Neural progenitor cell (in vitro differentiated cells): Measurements from ENCODE around the gene LINGO1. TPM values are rescaled to one million over a fixed set of nuclear protein-coding genes. Genes with fewer than 3 reads are reported as not detected.

Experiments used
- DNase-seq: peaks from one replicate; pipeline ENCODE4 v3.0.0-alpha.2; 2016; ENCODE audit warnings: low spot score
- H2AFZ ChIP-seq: fragments of 200-600 bp; sonication (generic); replicated peaks from 2 replicates; pipeline ENCODE4 v1.6.1; 2016; ENCODE audit warnings: antibody characterized with exemption
- H3F3A ChIP-seq: fragments of 200-600 bp; sonication (generic); 2 replicates; pipeline ENCODE4 v1.6.1; 2016; ENCODE audit warnings: antibody characterized with exemption, low read depth
- H3K27ac ChIP-seq: fragments of 200-600 bp; sonication (generic); 2 replicates; pipeline ENCODE4 v1.5.1; 2016; ENCODE audit warnings: mild to moderate bottlenecking
- H3K27me3 ChIP-seq: fragments of 200-600 bp; sonication (generic); 2 replicates; pipeline ENCODE4 v1.6.1; 2016; ENCODE audit warnings: mild to moderate bottlenecking, moderate library complexity
- H3K36me3 ChIP-seq: fragments of 200-600 bp; sonication (generic); 2 replicates; pipeline ENCODE4 v1.5.1; 2016
- H3K4me1 ChIP-seq: fragments of 200-600 bp; sonication (generic); 2 replicates; pipeline ENCODE4 v1.6.1; 2016; ENCODE audit warnings: mixed run types
- H3K4me2 ChIP-seq: fragments of 200-600 bp; sonication (generic); 2 replicates; pipeline ENCODE4 v1.6.1; 2016
- H3K4me3 ChIP-seq: fragments of 200-600 bp; sonication (generic); 2 replicates; pipeline ENCODE4 v1.5.1; 2016
- H3K79me2 ChIP-seq: fragments of 200-600 bp; sonication (generic); 2 replicates; pipeline ENCODE4 v1.6.1; 2016; ENCODE audit warnings: low read depth
- H3K9ac ChIP-seq: fragments of 200-600 bp; sonication (generic); 2 replicates; pipeline ENCODE4 v1.6.1; 2016
- H3K9me3 ChIP-seq: fragments of 200-600 bp; sonication (generic); 2 replicates; pipeline ENCODE4 v1.5.1; 2016; ENCODE audit warnings: low read depth
- H4K20me1 ChIP-seq: fragments of 200-600 bp; sonication (generic); 2 replicates; pipeline ENCODE4 v1.6.1; 2016; ENCODE audit warnings: low read depth
- H3K27ac Mint-ChIP-seq: 3 replicates; pipeline ENCODE4 v1.8.0; 2021; ENCODE audit warnings: mixed read lengths
- H3K27me3 Mint-ChIP-seq: 2 replicates; pipeline ENCODE4 v1.8.0; 2022; ENCODE audit warnings: low read depth, mild to moderate bottlenecking, inconsistent platforms, moderate library complexity, mixed read lengths; ENCODE audit not compliant: insufficient read depth
- H3K36me3 Mint-ChIP-seq: 3 replicates; pipeline ENCODE4 v1.8.0; 2021; ENCODE audit warnings: mixed read lengths
- H3K4me1 Mint-ChIP-seq: 3 replicates; pipeline ENCODE4 v1.8.0; 2021; ENCODE audit warnings: mixed read lengths
- H3K4me3 Mint-ChIP-seq: 3 replicates; pipeline ENCODE4 v1.8.0; 2021; ENCODE audit warnings: mild to moderate bottlenecking, moderate library complexity, mixed read lengths
- H3K9me3 Mint-ChIP-seq: 3 replicates; pipeline ENCODE4 v1.8.0; 2020; ENCODE audit warnings: mixed read lengths
- CTCF ChIP-seq: fragments of 200-600 bp; sonication (generic); IDR thresholded peaks from 2 replicates; pipeline ENCODE4 v1.5.1; 2017; ENCODE audit warnings: antibody characterized with exemption, mild to moderate bottlenecking
- EZH2 ChIP-seq: fragments of 200-600 bp; sonication (generic); IDR thresholded peaks from 2 replicates; pipeline ENCODE4 v1.6.1; 2017; ENCODE audit warnings: antibody characterized with exemption, mild to moderate bottlenecking, moderate library complexity
- EZH2phosphoT487 ChIP-seq: fragments of 200-600 bp; sonication (generic); IDR thresholded peaks from 2 replicates; pipeline ENCODE4 v1.6.1; 2017; ENCODE audit warnings: antibody characterized with exemption
- total RNA-seq: library from RNA; depleted of rRNA; stranded (reverse); fragments of >200 nt; gene quantifications from 2 replicates; pipeline ENCODE4 v1.2.3, GENCODE V29; 2015; ENCODE audit warnings: low replicate concordance

The LINGO1 gene
- total RNA-seq, 1 donor from 2014 or later, result 7.9 TPM

GRCh38 chr15:77567202-77567601 is 65.5 kb downstream of the LINGO1 start:
- H3K4me1 ChIP-seq, result peaks cover 34% of the 10 kb centered on the region

GRCh38 chr15:77566092-77566491 is 66.6 kb downstream of the LINGO1 start:
- Histone ChIP-seq H3K27me3 (no peaks in the 10 kb centered on the region), H3K79me2 (no peaks in the 10 kb centered on the region), H3K9me3 (no peaks in the 10 kb centered on the region), H3K9ac (no peak overlapping the region), H2AFZ (no peak overlapping the region), H3K36me3 (no peaks in the 10 kb centered on the region), H3K27ac (no peak overlapping the region), H3K4me1 (peaks cover 34% of the 10 kb centered on the region), H3K4me3 (no peak overlapping the region), H3K4me2 (no peak overlapping the region), H3F3A (peaks cover 8% of the 10 kb centered on the region), H4K20me1 (no peaks in the 10 kb centered on the region)
- Mint-ChIP-seq H3K4me3 (no peak overlapping the region), H3K4me1 (peaks cover 54% of the 10 kb centered on the region), H3K27me3 (peaks cover 8% of the 10 kb centered on the region), H3K27ac (peak overlapping the region; percentile 18), H3K9me3 (no peaks in the 10 kb centered on the region), H3K36me3 (no peaks in the 10 kb centered on the region)
- DNase-seq, result no peak
- TF ChIP-seq CTCF (no peak), EZH2phosphoT487 (no peak), EZH2 (no peak)

More at GRCh38 chr15:77567202-77567601, 65.5 kb downstream of the LINGO1 start:
- H3K9me3 Mint-ChIP-seq, result no peaks in the 10 kb centered on the region
- no peak for DNase-seq
- peaks cover 8% of the 10 kb centered on the region for H3F3A ChIP-seq
- TF ChIP-seq CTCF, result no peak
- no peaks in the 10 kb centered on the region for H3K79me2 ChIP-seq
- H4K20me1 ChIP-seq, result no peaks in the 10 kb centered on the region
- H3K27ac ChIP-seq, result no peak overlapping the region
- H3K36me3 ChIP-seq, result no peaks in the 10 kb centered on the region
- H3K27me3 Mint-ChIP-seq, result peaks cover 8% of the 10 kb centered on the region
- H3K9me3 ChIP-seq, result no peaks in the 10 kb centered on the region
- no peak overlapping the region for H3K4me3 Mint-ChIP-seq
- peaks cover 54% of the 10 kb centered on the region for H3K4me1 Mint-ChIP-seq
- H3K4me3 ChIP-seq, result no peak overlapping the region
- peak overlapping the region; percentile 69 for H3K27ac Mint-ChIP-seq
- H2AFZ ChIP-seq, result no peak overlapping the region
- H3K4me2 ChIP-seq, result no peak overlapping the region
- no peaks in the 10 kb centered on the region for H3K36me3 Mint-ChIP-seq
- no peaks in the 10 kb centered on the region for H3K27me3 ChIP-seq
- H3K9ac ChIP-seq, result no peak overlapping the region

GRCh38 chr15:77565378-77565915 is 67.3 kb downstream of the LINGO1 start:
- H4K20me1 ChIP-seq, result no peaks in the 10 kb centered on the region
- H2AFZ ChIP-seq, result peak overlapping the region; percentile 9
- Mint-ChIP-seq H3K9me3 (no peaks in the 10 kb centered on the region), H3K4me3 (no peak overlapping the region), H3K27me3 (peaks cover 8% of the 10 kb centered on the region), H3K27ac (peak overlapping the region; percentile 19), H3K4me1 (peaks cover 52% of the 10 kb centered on the region), H3K36me3 (no peaks in the 10 kb centered on the region)
- peaks cover 34% of the 10 kb centered on the region for H3K4me1 ChIP-seq
- no peak for TF ChIP-seq CTCF
- TF ChIP-seq EZH2phosphoT487, result no peak
- TF ChIP-seq EZH2, result no peak
- peaks cover 8% of the 10 kb centered on the region for H3F3A ChIP-seq
- H3K79me2 ChIP-seq, result no peaks in the 10 kb centered on the region
- H3K27ac ChIP-seq, result no peak overlapping the region
- DNase-seq, result no peak
- no peak overlapping the region for H3K4me3 ChIP-seq
- no peak overlapping the region for H3K4me2 ChIP-seq
- H3K9ac ChIP-seq, result no peak overlapping the region
- H3K36me3 ChIP-seq, result no peaks in the 10 kb centered on the region
- no peaks in the 10 kb centered on the region for H3K9me3 ChIP-seq
- no peaks in the 10 kb centered on the region for H3K27me3 ChIP-seq
